GM12891 (cell line): ENCODE measurements around the gene ZBTB5.
"Not testable (repeated sequence)": the region's sequence is repeated elsewhere in the genome, so short reads cannot be mapped to it uniquely, and the experiment has no call there.

Experiments
- DNase-seq: peaks from one replicate; pipeline ENCODE4 v3.0.0; 2011; ENCODE audit warnings: low spot score; ENCODE audit not compliant: insufficient read length
- FAIRE-seq: peaks from 2 replicates; lab custom pipeline; 2011; peaks lifted over from hg19 to GRCh38; lab: Jason Lieb, UNC
- PAX5 ChIP-seq: IDR thresholded peaks from 2 replicates; pipeline ENCODE4 v1.6.1; 2011; ENCODE audit warnings: low read length, moderate library complexity, mild to moderate bottlenecking; ENCODE audit not compliant: insufficient read depth, severe bottlenecking
- POLR2A ChIP-seq: IDR thresholded peaks from 2 replicates; pipeline ENCODE4 v1.6.1; 2011; ENCODE audit warnings: low read depth, low read length, control low read depth
- POLR2AphosphoS5 ChIP-seq: IDR thresholded peaks from 2 replicates; pipeline ENCODE4 v1.6.1; 2011; ENCODE audit warnings: low read depth, low read length, control low read depth
- POU2F2 ChIP-seq: IDR thresholded peaks from 2 replicates; pipeline ENCODE4 v1.6.1; 2011; ENCODE audit warnings: low read depth, mild to moderate bottlenecking, control low read depth, low read length, moderate library complexity
- SPI1 ChIP-seq: IDR thresholded peaks from 2 replicates; pipeline ENCODE4 v1.6.1; 2011; ENCODE audit warnings: low read depth, low read length, control low read depth
- TAF1 ChIP-seq: IDR thresholded peaks from 2 replicates; pipeline ENCODE4 v1.6.1; 2011; ENCODE audit warnings: low read depth, low read length, control low read depth

ZBTB5 gene

GRCh38 chr9:37433867-37434371, 31.3 kb downstream of the ZBTB5 start:
- TF ChIP-seq POU2F2 (no peak), POLR2AphosphoS5 (no peak), SPI1 (no peak), PAX5 (no peak)
- FAIRE-seq (no peak), DNase-seq (no peak)

GRCh38 chr9:37432020-37432419, 33.2 kb downstream of the ZBTB5 start:
- no peak for TF ChIP-seq TAF1
- DNase-seq: no peak
- no peak for FAIRE-seq

- TF ChIP-seq PAX5 (no peak), SPI1 (no peak), POU2F2 (no peak), TAF1 (no peak), POLR2AphosphoS5 (no peak; the same call in none of the 2 replicates), POLR2A (no peak; the same call in 1 of the 2 replicates)
- no peak for FAIRE-seq
- no peak for DNase-seq
These were observed 34.2 kb downstream of the ZBTB5 start for GRCh38 chr9:37430841-37431597.

GRCh38 chr9:37429441-37430285, 35.6 kb downstream of the ZBTB5 start:
- DNase-seq (no peak), FAIRE-seq (no peak)
- TF ChIP-seq TAF1 (no peak), POU2F2 (no peak), PAX5 (no peak), SPI1 (no peak), POLR2AphosphoS5 (no peak; the same call in 1 of the 2 replicates), POLR2A (no peak; the same call in 1 of the 2 replicates)

- no peak for DNase-seq
- no peak for FAIRE-seq
- TF ChIP-seq POU2F2 (no peak), PAX5 (no peak), TAF1 (no peak), POLR2AphosphoS5 (no peak), POLR2A (no peak), SPI1 (no peak)
These were observed 36.9 kb downstream of the ZBTB5 start for GRCh38 chr9:37428345-37428744.

GRCh38 chr9:37426846-37427245, 38.4 kb downstream of the ZBTB5 start:
- FAIRE-seq: no peak
- TF ChIP-seq POLR2A (no peak), SPI1 (no peak), PAX5 (no peak), TAF1 (no peak), POLR2AphosphoS5 (no peak), POU2F2 (no peak)
- no peak for DNase-seq

GRCh38 chr9:37426431-37426830, 38.8 kb downstream of the ZBTB5 start:
- not testable (repeated sequence) for DNase-seq, FAIRE-seq

GRCh38 chr9:37425298-37425752, 39.9 kb downstream of the ZBTB5 start:
- no peak for FAIRE-seq
- no peak for DNase-seq
- TF ChIP-seq TAF1 (no peak), POLR2AphosphoS5 (no peak), POLR2A (no peak), PAX5 (no peak), SPI1 (no peak)

- TF ChIP-seq POU2F2 (no peak), POLR2A (no peak), TAF1 (no peak), PAX5 (no peak), SPI1 (no peak), POLR2AphosphoS5 (no peak; the same call in 1 of the 2 replicates)
- no peak for DNase-seq
- FAIRE-seq: no peak
These were observed 40.5 kb downstream of the ZBTB5 start for GRCh38 chr9:37424686-37425297.
